Prostate gland (tissue), 2 donors: Measurements from ENCODE around the gene SLC9A6. TPM values are rescaled to one million over a fixed set of nuclear protein-coding genes. Genes with fewer than 3 reads are reported as not detected.

Experiments used
- DNase-seq: peaks from one replicate; pipeline ENCODE4 v3.0.0-alpha.2; 2019; ENCODE audit warnings: low spot score
- H3K27ac ChIP-seq, 2 donors: fragments of 200-600 bp; sonication (generic); 2 replicates each; pipeline ENCODE4 v1.5.1; 2017 to 2019
- H3K27me3 ChIP-seq: fragments of 200-600 bp; sonication (generic); replicated peaks from 2 replicates; pipeline ENCODE4 v1.5.1; 2019; ENCODE audit not compliant: insufficient read depth
- H3K36me3 ChIP-seq, 2 donors: fragments of 200-600 bp; sonication (generic); 1 replicate in 1 of 2; 2 replicates in 1 of 2; pipeline versions ENCODE4 v1.5.1 to v1.8.1; 2017 to 2019
- H3K4me1 ChIP-seq: fragments of 200-600 bp; sonication (generic); replicated peaks from 2 replicates; pipeline ENCODE4 v1.5.1; 2019
- H3K4me3 ChIP-seq, 2 donors: fragments of 200-600 bp; sonication (generic); 2 replicates each; pipeline ENCODE4 v1.5.1; 2017 to 2019
- H3K9me3 ChIP-seq: fragments of 200-600 bp; sonication (generic); 2 replicates; pipeline ENCODE4 v1.5.1; 2017
- CTCF ChIP-seq, 4 experiments: fragments of 200-600 bp in 2 of 4; fragments of 450-650 bp in 2 of 4; sonication (generic) in 2 of 4; IDR thresholded peaks; 1 replicate in 3 of 4; 2 replicates in 1 of 4; pipeline ENCODE4 v1.5.1; 2016 to 2019; ENCODE audit warnings: antibody characterized with exemption in 4 of 4, mild to moderate bottlenecking in 2 of 4, moderate library complexity in 2 of 4
- POLR2A ChIP-seq: fragments of 450-650 bp; IDR thresholded peaks from one replicate; pipeline ENCODE4 v1.6.1; 2016; ENCODE audit warnings: antibody characterized with exemption, mild to moderate bottlenecking
- POLR2AphosphoS5 ChIP-seq: sonication (generic); formaldehyde crosslinking; IDR thresholded peaks from one replicate; pipeline ENCODE4 v1.6.1; 2017; ENCODE audit warnings: antibody characterized with exemption
- WGBS: methylation state at CpG from one replicate; pipeline ENCODE4 v1.1.5; 2018; 5-methylcytosine and 5-hydroxymethylcytosine counted together
- intact Hi-C: fragments of 100-400 bp; cut with DNase I; formaldehyde crosslinking; loops from one replicate; pipeline ENCODE4 v1.14.2; 2022
- total RNA-seq, 2 donors: library from RNA; depleted of rRNA; stranded (reverse); fragments of >200 nt; gene quantifications; one replicate each; pipeline ENCODE4 v1.1.0, GENCODE V29; 2016

SLC9A6 gene
- total RNA-seq, 2 donors from 2014 or later = 7.4 to 14.5 TPM

DNA sequence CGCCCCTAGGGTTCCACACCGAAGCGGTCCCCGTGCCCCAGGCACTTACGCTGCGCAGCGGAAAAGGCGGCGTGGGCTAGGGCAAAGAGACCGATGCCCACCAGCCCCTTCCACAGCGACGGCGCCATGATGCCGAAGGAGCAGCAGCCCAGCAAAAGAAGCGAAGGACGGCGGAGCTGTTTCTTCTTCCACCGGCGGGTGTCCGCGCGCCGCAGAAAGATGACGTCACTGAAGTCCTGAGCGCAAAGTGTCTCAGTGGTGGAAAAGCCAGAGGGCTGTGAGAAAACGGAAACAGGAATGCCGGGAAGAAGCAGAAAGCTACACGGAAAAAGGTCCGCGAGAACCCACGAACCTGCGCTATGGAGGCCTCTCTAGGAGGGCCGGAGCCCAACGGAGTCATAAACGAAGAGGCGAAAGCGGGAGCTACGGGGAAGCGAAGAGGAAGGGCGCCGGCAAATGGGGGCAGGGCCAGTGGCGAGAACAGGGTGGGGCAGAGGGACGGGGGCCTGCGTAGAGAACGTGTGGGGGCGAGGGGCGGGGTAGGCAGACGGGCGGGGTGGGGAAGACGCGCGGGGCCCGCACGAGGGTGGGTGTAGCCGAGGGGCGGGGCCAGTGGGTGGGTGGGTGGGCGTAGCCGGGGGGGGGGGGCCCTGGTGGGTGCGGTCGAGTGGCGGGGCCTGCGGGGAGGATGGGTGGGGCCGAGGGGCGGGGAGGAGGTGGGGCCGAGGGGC, 11.5 kb upstream of the SLC9A6 start, which contains the start of gene MMGT1:
TSS of gene MMGT1 (minus strand) at position 441 of the 731 bp plus-strand sequence. CDS start at position 128, 313 bp downstream.
- Histone ChIP-seq H3K4me3 (peak within 1 kb of the TSS; percentile 51 to 55), H3K9me3 (no peaks in the 10 kb centered on the region), H3K27me3 (no peaks in the 10 kb centered on the region), H3K4me1 (no peaks in the 10 kb centered on the region), H3K36me3 (no peaks in the 10 kb centered on the region), H3K27ac (peak within 1 kb of the TSS; percentile 85 to 89)
- peak; percentile 68 for DNase-seq
- intact Hi-C loops = loop anchor here (5.0 kb wide), 1 partner anchor 524 kb away; the partner anchor contains the start of gene HTATSF1
- no peak for TF ChIP-seq CTCF (IDR thresholded peaks at IDR 0.05)
- TF ChIP-seq POLR2AphosphoS5 = peak; percentile 55
- 1% methylated on average over 32 of the region's 65 CpGs for WGBS

GRCh38 chrX:135974279-135974856, 10.9 kb upstream of the SLC9A6 start:
- DNase-seq = peak; percentile 63
- Histone ChIP-seq H3K9me3 (no peaks in the 10 kb centered on the region), H3K27ac (no peak overlapping the region), H3K4me1 (no peaks in the 10 kb centered on the region), H3K27me3 (no peaks in the 10 kb centered on the region), H3K36me3 (no peaks in the 10 kb centered on the region), H3K4me3 (peak overlapping the region; percentile 16 to 20)
- 3% methylated on average over 13 of the region's 32 CpGs for WGBS
- TF ChIP-seq CTCF (IDR thresholded peaks at IDR 0.05) (no peak), POLR2A (no peak)
- intact Hi-C loops = loop anchor here (5.0 kb wide), 1 partner anchor 523 kb away; the partner anchor contains the start of gene HTATSF1

DNA sequence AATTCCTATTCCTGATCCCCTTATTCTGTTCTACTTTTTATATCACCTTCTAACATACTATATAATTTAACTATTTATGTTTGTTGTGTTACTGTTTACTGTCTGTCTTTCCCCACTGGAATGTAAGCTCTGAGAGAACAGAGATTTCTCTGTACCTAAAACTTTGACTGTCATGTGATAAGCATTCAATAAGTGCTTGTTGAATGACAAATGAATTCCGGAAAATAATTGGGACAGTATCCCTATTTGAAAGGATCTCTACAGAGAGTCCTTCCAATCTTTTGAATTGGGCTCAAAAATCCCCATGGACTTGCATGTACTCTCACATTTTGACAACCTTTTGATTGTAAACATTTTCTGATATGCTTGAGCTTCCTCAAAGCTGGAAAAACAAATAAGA, 9.8 kb upstream of the SLC9A6 start:
- no peak for DNase-seq
- Histone ChIP-seq H3K4me3 (no peak overlapping the region), H3K4me1 (no peaks in the 10 kb centered on the region), H3K9me3 (no peaks in the 10 kb centered on the region), H3K27me3 (no peaks in the 10 kb centered on the region), H3K36me3 (no peaks in the 10 kb centered on the region), H3K27ac (no peak overlapping the region)
- no peak for TF ChIP-seq CTCF (IDR thresholded peaks at IDR 0.05)
- intact Hi-C loops = no loop called here
- 94% methylated on average over 1 of the region's 1 CpG for WGBS

GRCh38 chrX:135977611-135978010, 7.6 kb upstream of the SLC9A6 start:
- TF ChIP-seq POLR2AphosphoS5 (no peak), CTCF (IDR thresholded peaks at IDR 0.05) (no peak), POLR2A (no peak)

More at GRCh38 chrX:135977611-135978010, 7.6 kb upstream of the SLC9A6 start:
- no peaks in the 10 kb centered on the region for H3K36me3 ChIP-seq
- 67% methylated on average over 4 of the region's 4 CpGs for WGBS
- H3K9me3 ChIP-seq = no peaks in the 10 kb centered on the region
- H3K4me1 ChIP-seq = no peaks in the 10 kb centered on the region
- no peak for DNase-seq
- intact Hi-C loops = no loop called here
- no peak overlapping the region for H3K4me3 ChIP-seq
- no peaks in the 10 kb centered on the region for H3K27me3 ChIP-seq
- H3K27ac ChIP-seq = no peak overlapping the region
